ENCODE measurements around the gene PLXNB1. TPM values are rescaled to one million over a fixed set of nuclear protein-coding genes. Genes with fewer than 3 reads are reported as not detected.
A peak's percentile ranks its signal among the peaks of the same experiment; 100 is the strongest.

Gene PLXNB1
- total and polyA plus RNA-seq, 10 of the 15 experiments (the other 5 are each of a cell fraction or from before 2014, with no cell fraction given): 0.18 to 15.1 (median 5.3) TPM

GRCh38 chr3:48478626-48479555, 49.0 kb upstream of the PLXNB1 start:
- ChIA-PET SMC1A (ENCODE audit: uncharacterized antibody, unreplicated experiment) (interaction anchor here (0.6 kb wide), 1 partner anchor 179 kb away, joined by 3 read pairs; no protein-coding TSS in a partner anchor), CTCF (no interaction called here), RAD21 (ENCODE audit: unreplicated experiment) (no interaction called here), POLR2A (interaction anchor here (0.5 kb wide), 1 partner anchor 25 kb away, joined by 8 read pairs; no protein-coding TSS in a partner anchor)
- H3K4me2 ChIP-seq (ENCODE audit: control insufficient read depth, insufficient read depth): peak overlapping the region; percentile 77
- TF ChIP-seq IKZF2 (IDR thresholded peaks at IDR 0.05) (peak in 1 of 2 experiments; percentile 33; a peak in 1 of 4 replicates), BRCA1 (IDR thresholded peaks at IDR 0.05; ENCODE audit: low read depth, low read length) (no peak), HCFC1 (IDR thresholded peaks at IDR 0.05; ENCODE audit: low read length) (no peak), BHLHE40 (IDR thresholded peaks at IDR 0.05; ENCODE audit: borderline replicate concordance in 1 of 2, low read depth in 2 of 2, low read length in 1 of 2) (peak in 1 of 2 experiments; percentile 48; a peak in 1 of 4 replicates), EGR1 (IDR thresholded peaks at IDR 0.05; ENCODE audit: borderline replicate concordance in 1 of 2, low read depth in 2 of 2, low read length in 2 of 2) (0 out of 3 replicates have a peak, but pooled peaks of 1 of the 2 experiments have one; percentile 17), IKZF1 (conservative IDR thresholded peaks at IDR 0.05) (peak; percentile 41; the same call in 1 of the 2 replicates), EED (IDR thresholded peaks at IDR 0.05; ENCODE audit: low read depth) (0 out of 2 replicates have a peak, but pooled peaks have one; percentile 16), CHD4 (IDR thresholded peaks at IDR 0.05) (no peak), CREB1 (IDR thresholded peaks at IDR 0.05; ENCODE audit: low read depth) (no peak), RUNX3 (IDR thresholded peaks at IDR 0.05; ENCODE audit: low read length) (peak; percentile 89), NFIC (IDR thresholded peaks at IDR 0.05; ENCODE audit: low read depth, low read length) (peak; percentile 28; the same call in 1 of the 2 replicates)
- TF ChIP-seq, protein P1, sequence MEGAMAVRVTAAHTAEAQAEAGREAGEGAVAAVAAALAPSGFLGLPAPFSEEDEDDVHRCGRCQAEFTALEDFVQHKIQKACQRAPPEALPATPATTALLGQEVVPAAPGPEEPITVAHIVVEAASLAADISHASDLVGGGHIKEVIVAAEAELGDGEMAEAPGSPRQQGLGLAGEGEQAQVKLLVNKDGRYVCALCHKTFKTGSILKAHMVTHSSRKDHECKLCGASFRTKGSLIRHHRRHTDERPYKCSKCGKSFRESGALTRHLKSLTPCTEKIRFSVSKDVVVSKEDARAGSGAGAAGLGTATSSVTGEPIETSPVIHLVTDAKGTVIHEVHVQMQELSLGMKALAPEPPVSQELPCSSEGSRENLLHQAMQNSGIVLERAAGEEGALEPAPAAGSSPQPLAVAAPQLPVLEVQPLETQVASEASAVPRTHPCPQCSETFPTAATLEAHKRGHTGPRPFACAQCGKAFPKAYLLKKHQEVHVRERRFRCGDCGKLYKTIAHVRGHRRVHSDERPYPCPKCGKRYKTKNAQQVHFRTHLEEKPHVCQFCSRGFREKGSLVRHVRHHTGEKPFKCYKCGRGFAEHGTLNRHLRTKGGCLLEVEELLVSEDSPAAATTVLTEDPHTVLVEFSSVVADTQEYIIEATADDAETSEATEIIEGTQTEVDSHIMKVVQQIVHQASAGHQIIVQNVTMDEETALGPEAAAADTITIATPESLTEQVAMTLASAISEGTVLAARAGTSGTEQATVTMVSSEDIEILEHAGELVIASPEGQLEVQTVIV (IDR thresholded peaks at IDR 0.05; ENCODE audit: borderline replicate concordance, partially characterized antibody): no peak
- peak overlapping the region; percentile 88 for H2AFZ ChIP-seq (ENCODE audit: control insufficient read depth, low read depth, low read length)
- peaks cover 14% of the 10 kb centered on the region for H3K4me1 ChIP-seq (ENCODE audit: control insufficient read depth, insufficient read depth, low read length)
- H3K9ac ChIP-seq (ENCODE audit: control insufficient read depth, insufficient read depth, low read length): peak overlapping the region; percentile 60
- FAIRE-seq: peak; percentile 84
- intact Hi-C loops (cut with micrococcal nuclease; ENCODE audit: unreplicated experiment): no loop called here
- H3K4me3 ChIP-seq: peak overlapping the region; percentile 10
- H3K9me3 ChIP-seq (replicated peaks; ENCODE audit: control insufficient read depth, insufficient read depth, low read length): no peaks in the 10 kb centered on the region
- H3K27ac ChIP-seq (ENCODE audit: control insufficient read depth, insufficient read depth): peak overlapping the region; percentile 83
- no peaks in the 10 kb centered on the region for H3K27me3 ChIP-seq (replicated peaks in 1 of 2; ENCODE audit: control insufficient read depth in 2 of 2, insufficient read depth in 2 of 2, low read length in 1 of 2)
- H3K36me3 ChIP-seq (ENCODE audit: control insufficient read depth in 2 of 2, insufficient read depth in 2 of 2, low read length in 1 of 2): no peaks in the 10 kb centered on the region
- WGBS (ENCODE audit: insufficient coverage, insufficient replicate concordance, low lambda C conversion rate, missing lambda C conversion rate): 27% methylated on average over 19 of the region's 19 CpGs
- no peaks in the 10 kb centered on the region for H4K20me1 ChIP-seq (ENCODE audit: control insufficient read depth, insufficient read depth)
- BruUV-seq (replicated peaks): no TSS peak
- H3K79me2 ChIP-seq (ENCODE audit: control insufficient read depth, insufficient read depth, low read length): no peaks in the 10 kb centered on the region
- no peak for DNase-seq (ENCODE audit: low read depth, low spot score)
- in situ Hi-C loops (cut with MboI): no loop called here
- ATAC-seq: peak; percentile 84
